GM12801 (cell line): Measurements from ENCODE around the gene COL5A1.

Source experiments
- TF ChIP-seq, protein P1 (sequence below): IDR thresholded peaks from one replicate; pipeline ENCODE4 v1.5.1; 2011; ENCODE audit warnings: control low read depth; ENCODE audit not compliant: insufficient read length; ENCODE audit errors: extremely low read depth

Gene COL5A1

DNA sequence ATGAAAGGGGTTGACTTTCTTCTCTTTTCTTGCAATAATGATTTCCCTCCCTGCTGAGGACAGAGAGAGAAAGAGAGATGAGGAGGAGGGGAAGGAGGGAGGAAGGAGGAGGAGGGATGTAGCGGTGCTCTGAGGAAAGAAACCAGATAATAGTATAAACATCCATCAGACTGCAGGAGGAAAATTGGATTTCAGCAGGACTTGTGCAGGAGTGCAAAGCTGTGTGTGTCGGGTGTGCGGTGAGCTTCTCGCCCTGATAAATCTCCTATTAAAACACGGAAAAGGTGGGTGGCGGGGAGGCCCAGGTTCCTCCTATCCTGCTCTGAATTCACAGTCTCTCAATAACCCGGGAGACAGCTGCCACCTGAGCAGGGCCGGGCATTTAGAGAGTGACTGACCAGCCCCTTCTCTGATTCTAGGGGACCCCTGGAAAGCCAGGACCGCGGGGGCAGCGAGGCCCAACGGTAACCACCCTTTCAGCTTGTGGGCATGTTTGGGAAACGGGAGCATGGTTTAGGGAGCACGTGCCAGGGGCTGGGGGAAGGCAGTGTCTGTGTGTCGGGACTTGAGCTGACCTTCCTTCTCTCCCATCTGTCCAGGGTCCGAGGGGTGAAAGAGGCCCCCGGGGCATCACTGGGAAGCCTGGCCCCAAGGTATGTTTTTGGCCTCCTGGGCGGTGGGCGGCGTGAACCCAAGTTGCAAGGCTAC, 153.2 kb downstream of the COL5A1 start:
- TF ChIP-seq, protein P1, sequence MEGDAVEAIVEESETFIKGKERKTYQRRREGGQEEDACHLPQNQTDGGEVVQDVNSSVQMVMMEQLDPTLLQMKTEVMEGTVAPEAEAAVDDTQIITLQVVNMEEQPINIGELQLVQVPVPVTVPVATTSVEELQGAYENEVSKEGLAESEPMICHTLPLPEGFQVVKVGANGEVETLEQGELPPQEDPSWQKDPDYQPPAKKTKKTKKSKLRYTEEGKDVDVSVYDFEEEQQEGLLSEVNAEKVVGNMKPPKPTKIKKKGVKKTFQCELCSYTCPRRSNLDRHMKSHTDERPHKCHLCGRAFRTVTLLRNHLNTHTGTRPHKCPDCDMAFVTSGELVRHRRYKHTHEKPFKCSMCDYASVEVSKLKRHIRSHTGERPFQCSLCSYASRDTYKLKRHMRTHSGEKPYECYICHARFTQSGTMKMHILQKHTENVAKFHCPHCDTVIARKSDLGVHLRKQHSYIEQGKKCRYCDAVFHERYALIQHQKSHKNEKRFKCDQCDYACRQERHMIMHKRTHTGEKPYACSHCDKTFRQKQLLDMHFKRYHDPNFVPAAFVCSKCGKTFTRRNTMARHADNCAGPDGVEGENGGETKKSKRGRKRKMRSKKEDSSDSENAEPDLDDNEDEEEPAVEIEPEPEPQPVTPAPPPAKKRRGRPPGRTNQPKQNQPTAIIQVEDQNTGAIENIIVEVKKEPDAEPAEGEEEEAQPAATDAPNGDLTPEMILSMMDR: no peak

GRCh38 chr9:134795446-134795845, 153.8 kb downstream of the COL5A1 start:
- TF ChIP-seq, protein P1: no peak

GRCh38 chr9:134796882-134797281, 155.3 kb downstream of the COL5A1 start:
- TF ChIP-seq, protein P1: no peak

DNA sequence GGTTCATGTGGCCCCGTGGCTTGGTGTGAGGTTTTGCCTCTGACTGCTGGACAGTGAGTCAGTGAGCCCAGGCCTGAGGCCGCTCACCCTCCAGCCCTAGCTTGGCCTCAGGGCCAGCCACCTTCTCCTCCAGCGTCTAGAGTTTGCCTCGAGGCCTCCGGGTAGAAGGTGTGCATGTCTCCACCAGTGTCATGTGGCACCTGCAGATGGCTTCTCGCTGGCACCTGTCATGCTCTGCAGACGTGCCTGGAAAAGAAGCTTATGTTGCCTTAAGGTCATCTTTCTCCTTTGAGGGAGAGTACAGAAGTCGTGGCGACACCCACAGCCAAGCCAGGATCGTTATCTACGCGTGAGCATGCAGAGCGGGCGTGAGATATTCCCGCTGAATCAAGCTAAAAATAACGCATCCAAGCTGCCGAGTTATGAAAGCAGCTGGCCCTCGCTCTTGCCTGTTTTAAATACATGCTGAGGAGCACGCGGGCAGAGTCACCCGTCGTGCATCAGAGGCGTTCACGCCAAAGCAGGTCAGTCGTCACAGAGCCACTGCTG, 159.3 kb downstream of the COL5A1 start:
- TF ChIP-seq, protein P1: no peak

DNA sequence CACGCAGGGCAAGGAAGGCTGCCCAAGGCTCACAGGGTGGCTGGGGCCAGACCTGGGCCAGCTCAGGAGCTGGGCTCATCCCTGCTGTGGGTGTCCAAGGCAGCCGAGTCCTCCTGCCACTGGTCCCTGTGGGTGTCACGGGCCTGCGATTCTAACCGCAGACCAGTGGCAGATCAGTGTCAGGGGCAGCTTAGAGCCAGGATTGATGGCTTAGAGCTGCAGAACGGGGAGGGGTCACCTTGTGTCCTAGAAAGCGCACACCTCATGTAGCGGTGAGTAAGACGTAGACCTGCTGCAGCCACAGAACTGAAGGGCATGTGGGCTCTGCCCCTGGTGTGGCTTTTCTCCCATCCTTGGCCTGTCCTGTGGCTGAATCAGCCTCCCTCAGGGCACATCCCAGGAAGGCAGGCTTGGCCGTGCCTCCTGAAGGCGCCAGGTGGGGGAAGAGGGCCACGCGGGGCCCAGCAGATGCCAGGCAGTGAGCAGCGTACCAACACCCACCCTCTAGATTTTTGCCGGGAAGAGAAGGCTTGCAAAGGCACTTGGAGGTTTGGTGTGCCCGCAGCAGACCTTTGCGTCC, 160.7 kb downstream of the COL5A1 start:
- TF ChIP-seq, protein P1: no peak

DNA sequence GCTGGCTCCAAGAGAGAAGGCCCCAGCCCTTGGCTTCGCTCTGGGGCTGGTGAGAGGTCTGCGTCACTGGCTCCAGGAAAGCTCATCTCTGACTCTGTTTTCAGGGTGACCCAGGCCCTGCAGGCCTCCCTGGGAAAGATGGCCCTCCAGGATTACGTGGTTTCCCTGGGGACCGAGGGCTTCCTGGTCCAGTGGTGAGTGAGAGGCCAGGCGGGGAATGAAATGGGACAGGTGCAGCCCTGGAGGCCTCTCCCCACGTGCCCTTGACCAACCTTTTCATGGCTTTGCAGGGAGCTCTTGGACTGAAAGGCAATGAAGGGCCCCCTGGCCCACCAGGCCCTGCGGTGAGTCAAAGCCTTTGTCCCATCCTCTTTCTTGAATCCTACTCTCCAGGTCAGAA, 163.3 kb downstream of the COL5A1 start:
- TF ChIP-seq, protein P1: no peak

- TF ChIP-seq, protein P1: no peak
Measured at GRCh38 chr9:134807716-134808446, 166.3 kb downstream of the COL5A1 start.
